Astrocyte of the cerebellum (primary cell): Measurements from ENCODE around the gene CPNE5.

ENCODE experiments used
- DNase-seq: peaks from one replicate; pipeline ENCODE4 v3.0.0-alpha.2; 2011; ENCODE audit warnings: low read depth
- H3K4me3 ChIP-seq: 2 replicates; pipeline ENCODE4 v1.5.1; 2011; ENCODE audit warnings: mild to moderate bottlenecking, low read depth, low read length, moderate library complexity
- in situ Hi-C: cut with HindIII; loops from 2 replicates; pipeline ENCODE4 v1.10.0; 2017; ENCODE audit warnings: low sequenced_read_pairs
- TF ChIP-seq, protein P1 (sequence below): IDR thresholded peaks from 2 replicates; pipeline ENCODE4 v1.5.1; 2012; ENCODE audit warnings: low read length, low read depth, moderate library complexity, mild to moderate bottlenecking; ENCODE audit errors: missing control alignments

CPNE5 gene

DNA sequence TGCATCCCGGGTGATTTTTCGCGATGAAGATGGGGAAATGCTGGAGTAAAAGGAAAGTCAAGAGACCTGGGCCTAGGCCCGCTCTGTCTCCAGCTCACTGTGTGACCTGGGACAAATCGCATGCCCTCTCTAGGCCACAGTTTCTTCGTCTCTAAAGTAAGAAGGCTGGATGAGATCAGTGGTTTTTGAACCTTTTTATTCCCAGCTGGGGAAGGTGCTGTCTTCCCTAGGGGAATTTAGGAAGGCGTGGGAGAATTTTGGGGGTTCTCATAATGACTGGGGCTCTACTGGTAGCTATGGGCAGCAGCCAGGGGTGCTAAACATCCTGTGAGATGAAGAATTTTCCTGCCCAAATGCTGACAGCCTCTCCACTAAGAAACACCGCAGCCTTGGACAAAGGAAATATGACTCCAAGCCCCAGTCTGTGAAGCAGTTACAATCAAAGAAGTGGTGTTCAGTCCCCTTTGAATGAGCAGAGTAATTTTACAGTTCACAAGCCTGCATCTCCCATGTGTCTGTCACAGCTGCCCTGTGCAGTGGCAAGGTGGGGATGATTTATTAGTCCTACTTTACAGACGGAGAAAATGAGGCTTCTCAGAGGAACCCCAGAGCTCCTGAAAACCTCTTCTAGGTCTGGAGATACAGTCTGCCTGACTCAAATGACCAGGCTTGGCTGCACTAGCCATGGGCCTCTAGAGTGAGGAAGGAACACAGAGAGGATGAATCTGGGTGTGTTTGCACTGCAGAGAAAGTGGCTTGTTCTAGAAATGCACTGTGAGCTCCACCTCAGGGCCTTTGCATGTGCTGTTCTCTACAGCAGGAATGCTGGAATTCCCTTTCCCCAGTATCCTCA, 84.4 kb downstream of the CPNE5 start:
- TF ChIP-seq, protein P1, sequence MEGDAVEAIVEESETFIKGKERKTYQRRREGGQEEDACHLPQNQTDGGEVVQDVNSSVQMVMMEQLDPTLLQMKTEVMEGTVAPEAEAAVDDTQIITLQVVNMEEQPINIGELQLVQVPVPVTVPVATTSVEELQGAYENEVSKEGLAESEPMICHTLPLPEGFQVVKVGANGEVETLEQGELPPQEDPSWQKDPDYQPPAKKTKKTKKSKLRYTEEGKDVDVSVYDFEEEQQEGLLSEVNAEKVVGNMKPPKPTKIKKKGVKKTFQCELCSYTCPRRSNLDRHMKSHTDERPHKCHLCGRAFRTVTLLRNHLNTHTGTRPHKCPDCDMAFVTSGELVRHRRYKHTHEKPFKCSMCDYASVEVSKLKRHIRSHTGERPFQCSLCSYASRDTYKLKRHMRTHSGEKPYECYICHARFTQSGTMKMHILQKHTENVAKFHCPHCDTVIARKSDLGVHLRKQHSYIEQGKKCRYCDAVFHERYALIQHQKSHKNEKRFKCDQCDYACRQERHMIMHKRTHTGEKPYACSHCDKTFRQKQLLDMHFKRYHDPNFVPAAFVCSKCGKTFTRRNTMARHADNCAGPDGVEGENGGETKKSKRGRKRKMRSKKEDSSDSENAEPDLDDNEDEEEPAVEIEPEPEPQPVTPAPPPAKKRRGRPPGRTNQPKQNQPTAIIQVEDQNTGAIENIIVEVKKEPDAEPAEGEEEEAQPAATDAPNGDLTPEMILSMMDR: no peak
- no peak overlapping the region for H3K4me3 ChIP-seq
- DNase-seq: no peak
- in situ Hi-C loops: loop anchor here (5.0 to 10.0 kb wide), 3 partner anchors 57 to 133 kb away; no protein-coding TSS in a partner anchor

DNA sequence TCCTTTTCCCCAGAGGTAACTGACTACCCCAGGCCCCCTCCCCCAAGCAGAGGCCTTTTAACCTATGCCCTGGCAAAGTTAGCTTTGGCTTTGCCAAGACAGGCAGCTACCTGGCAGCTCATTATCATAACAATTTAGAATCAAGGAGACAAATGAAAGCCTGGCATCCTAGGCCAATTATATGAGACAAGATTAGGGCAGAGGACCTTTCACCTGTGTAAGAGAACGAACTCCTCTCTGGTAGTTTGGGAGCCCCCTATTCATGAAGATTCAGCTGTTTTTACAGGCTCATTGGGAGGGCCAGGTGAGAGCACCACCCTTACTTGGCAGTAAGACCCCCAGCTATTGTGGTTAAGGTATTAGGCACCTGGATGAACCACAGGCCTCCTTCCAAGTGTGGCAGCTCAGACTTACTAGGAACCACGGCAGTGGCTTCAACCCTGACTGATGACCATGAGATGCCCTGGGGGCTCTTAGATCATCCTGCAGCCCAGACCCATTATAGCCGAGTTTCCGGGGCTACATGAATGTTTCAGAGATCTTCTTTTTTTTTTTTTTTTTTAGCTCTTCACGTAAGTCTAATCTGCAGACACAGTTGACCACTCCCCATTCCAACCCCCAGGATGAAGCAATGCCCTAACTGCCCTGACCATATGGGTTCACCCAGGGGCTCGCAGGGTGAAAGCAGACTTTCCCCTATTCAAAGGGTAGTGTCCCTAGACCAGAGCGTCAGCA, 85.4 kb downstream of the CPNE5 start:
- no peak for DNase-seq
- TF ChIP-seq, protein P1: no peak
- in situ Hi-C loops: loop anchor here (10.0 kb wide), 1 partner anchor 91 kb away; no protein-coding TSS in a partner anchor
- no peak overlapping the region for H3K4me3 ChIP-seq

DNA sequence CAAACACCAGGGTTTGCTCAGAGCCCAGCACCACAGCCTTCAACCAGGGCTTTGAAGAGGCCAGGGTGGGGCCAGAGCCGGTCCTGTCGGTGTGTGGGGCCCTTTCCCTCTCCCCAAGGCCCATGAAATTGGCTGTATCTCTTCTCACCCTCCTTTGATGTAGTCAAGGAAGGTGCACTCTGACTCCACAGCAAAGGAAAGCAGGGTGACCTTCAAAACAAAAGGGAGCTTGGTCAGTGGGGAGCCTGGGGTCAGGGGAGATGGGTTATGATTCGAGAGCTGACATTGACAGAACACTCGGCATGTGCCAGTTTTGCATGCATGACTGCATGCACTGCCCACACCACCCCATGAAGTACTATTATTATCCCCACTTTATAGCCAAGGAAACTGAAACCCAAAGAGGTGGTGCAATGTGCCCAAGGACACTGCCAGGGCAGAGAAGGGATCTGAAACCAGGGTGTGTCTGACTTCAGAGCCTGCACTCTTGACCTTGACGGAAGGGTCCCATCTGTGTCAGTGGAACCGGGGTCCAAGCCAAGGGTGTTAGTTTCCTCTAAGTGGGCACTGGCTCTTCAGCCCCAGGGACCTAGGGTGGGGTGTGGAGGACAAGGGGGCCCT, 86.2 kb downstream of the CPNE5 start:
- H3K4me3 ChIP-seq: no peak overlapping the region
- TF ChIP-seq, protein P1: no peak
- no peak for DNase-seq
- in situ Hi-C loops: loop anchor here (10.0 kb wide), 1 partner anchor 92 kb away; no protein-coding TSS in a partner anchor

DNA sequence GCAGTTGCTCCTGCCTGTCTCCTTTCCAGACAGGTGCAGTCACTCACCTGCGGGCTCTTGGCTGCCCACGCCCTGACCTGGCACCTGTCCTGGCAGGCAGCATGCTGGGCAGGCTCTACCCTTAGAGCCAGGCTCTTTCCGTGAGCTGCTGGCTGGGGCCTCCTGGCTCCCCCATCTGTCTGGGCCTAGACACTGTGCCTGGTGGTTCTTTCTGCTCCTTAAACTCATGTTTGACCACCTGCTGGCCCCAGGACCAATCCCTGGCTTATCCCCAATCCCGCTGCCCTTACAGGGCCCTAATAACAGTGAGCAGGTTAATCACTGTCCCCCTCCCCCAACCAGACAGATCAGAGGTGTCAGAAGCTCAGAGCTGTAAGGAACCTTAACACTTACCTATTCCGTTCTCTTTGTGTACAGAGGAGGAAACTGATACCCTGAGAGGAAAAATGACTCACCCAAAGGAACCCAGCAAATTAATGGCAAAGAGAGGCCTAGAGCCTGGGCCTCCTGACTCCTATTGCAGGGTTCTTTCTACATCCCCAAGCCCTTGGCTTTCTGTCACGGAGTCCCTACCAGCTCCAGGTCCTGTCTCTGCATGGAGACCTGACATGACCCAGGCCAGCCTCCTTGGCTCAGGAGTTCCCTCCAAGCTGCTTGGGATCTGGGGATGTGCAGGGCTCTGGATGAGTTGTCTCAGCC, 86.9 kb downstream of the CPNE5 start:
- in situ Hi-C loops: loop anchor here (10.0 kb wide), 1 partner anchor 92 kb away; no protein-coding TSS in a partner anchor
- DNase-seq: no peak
- no peak overlapping the region for H3K4me3 ChIP-seq
- TF ChIP-seq, protein P1: no peak

DNA sequence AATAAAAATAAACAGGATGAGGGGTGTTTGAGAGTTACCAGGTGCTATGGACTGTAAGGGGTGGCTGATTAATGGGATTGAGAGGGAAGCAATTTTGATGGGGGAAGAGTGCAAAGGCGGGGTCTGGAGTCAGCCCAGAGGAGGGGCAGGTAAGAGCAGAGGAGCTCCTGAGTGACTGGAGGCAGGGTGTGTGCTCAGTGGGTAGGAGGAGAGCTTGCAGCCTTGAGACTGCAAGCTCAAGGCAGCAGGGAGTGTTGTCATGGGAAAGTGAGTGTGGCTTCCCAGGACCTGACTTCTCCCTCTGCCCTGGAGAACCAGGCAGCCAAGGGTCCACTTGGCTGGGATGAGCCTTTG, 87.4 kb downstream of the CPNE5 start:
- no peak overlapping the region for H3K4me3 ChIP-seq
- in situ Hi-C loops: loop anchor here (10.0 kb wide), 1 partner anchor 93 kb away; no protein-coding TSS in a partner anchor
- TF ChIP-seq, protein P1: no peak
- DNase-seq: no peak

DNA sequence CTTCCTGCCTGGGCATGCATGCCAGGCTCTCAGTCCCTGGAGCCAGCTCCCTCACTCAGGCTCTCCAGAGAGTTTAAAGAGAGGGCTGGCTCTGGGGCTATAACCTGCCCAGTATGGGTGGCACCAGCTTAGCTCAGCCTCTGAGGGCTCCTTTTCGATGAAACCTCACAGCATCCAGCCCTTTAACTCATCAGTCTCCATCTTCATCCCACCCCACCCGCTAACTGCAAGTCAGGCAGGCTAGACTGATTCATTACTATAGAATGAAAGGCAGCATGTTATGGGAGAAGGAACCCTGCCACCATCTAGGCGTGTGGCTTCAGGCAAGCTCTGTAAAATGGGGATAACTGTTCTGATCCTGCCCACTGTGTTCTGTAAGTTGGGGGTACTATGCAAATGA, 88.2 kb downstream of the CPNE5 start:
- TF ChIP-seq, protein P1: no peak
- no peak overlapping the region for H3K4me3 ChIP-seq
- in situ Hi-C loops: loop anchor here (10.0 kb wide), 1 partner anchor 94 kb away; no protein-coding TSS in a partner anchor
- DNase-seq: no peak
